Inflammatory macrophage (primary cell): Measurements from ENCODE around the gene NECAB2.
A peak's percentile ranks its signal among the peaks of the same experiment; 100 is the strongest.
"Not testable (repeated sequence)": the region's sequence is repeated elsewhere in the genome, so short reads cannot be mapped to it uniquely, and the experiment has no call there.

Source experiments
- DNase-seq, 2 donors: peaks; one replicate each; pipeline ENCODE4 v3.0.0-alpha.2; 2020 to 2022

The NECAB2 gene

GRCh38 chr16:83936581-83937165 is 31.4 kb upstream of the NECAB2 start:
- no peak for DNase-seq

- DNase-seq, result no peak
Observed at GRCh38 chr16:83937267-83937666, 30.8 kb upstream of the NECAB2 start.

DNA sequence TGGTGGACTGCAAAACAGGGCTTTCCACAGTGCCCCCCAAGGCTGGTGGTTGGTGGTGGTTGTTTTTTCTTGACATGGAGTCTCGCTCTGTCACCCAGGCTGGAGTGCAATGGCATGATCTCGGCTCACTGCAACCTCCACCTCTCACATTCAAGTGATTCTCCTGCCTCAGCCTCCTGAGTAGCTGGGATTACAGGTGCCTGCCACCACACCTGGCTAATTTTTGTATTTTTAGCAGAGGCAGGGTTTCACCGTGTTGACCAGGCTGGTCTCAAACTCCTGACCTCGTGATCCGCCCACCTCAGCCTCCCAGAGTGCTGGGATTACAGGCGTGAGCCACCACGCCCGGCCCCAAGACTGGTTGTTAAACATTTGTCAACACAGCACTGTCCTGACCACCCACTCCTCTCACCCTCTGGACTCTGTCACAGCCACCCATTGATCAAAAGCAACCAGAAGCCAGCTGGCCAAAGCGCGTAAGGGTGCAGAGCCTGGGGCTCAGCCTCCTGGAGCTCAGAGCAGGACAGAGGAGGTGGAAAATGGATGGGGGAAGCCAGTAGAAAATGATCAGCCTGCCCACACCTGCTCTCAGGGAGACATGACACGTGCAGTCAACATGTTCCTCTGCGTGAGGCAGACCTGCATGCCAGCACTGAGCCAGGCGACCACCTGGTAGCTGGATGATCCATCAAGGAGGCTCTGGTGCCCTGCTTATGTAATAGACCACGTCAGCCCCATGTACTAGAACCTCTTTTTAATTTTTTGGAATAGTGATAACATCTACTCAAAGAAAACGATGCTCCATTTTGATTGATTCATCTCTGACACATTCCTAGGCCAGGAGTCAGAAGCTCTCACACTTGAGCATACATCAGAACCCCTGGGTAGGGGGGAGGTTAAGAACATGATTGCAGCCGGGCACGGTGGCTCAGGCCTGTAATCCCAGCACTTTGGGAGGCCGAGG is 29.8 kb upstream of the NECAB2 start:
- DNase-seq, result no peak

DNA sequence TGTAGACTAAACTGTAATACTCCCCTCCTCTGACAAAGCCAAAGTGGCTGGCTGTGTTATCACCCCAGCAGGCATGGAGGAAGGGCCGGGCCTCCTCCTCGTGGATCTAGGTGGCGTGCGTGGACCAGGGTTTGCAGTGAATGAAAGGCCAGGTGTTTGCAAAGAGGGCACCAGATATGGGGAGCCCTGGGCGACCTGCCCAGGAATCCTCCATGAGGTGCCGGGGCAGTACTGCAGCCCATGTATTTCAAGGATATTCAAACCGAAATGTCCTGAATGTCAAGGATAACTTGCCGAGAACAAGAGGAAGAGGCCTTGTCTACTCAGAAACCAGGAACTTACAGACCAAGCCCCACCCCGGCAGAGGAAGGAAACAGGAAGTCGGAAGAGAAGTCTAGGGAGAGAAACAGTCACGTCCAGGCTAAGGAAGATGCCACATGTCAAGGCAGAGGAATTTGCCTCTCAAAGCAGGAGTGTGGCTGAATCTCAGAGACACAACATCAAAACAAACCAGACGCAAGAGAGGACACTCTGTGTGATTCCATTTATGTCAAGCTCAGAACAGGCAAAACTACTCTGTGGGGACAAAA is 28.7 kb upstream of the NECAB2 start:
- DNase-seq, result peak; percentile 78 to 79

GRCh38 chr16:83940119-83940518 is 27.9 kb upstream of the NECAB2 start:
- DNase-seq, result no peak

GRCh38 chr16:83940630-83941378 is 27.2 kb upstream of the NECAB2 start:
- no peak for DNase-seq

DNA sequence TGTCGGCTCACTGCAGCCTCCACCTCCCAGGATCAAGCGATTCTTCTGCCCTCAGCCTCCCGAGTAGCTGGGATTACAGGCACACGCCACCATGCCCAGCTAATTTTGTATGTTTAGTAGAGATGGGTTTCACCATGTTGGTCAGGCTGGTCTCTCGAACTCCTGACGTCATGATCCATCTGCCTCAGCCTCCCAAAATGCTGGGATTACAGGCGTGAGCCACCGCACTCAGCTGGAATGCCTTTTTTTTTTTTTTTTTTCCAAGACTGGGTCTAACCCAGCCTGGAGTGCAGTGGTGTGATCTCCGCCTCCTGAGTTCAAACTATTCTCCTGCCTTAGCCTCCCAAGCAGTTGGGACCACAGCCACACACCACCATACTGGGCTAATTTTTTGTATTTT is 26.5 kb upstream of the NECAB2 start:
- not testable (repeated sequence) for DNase-seq

DNA sequence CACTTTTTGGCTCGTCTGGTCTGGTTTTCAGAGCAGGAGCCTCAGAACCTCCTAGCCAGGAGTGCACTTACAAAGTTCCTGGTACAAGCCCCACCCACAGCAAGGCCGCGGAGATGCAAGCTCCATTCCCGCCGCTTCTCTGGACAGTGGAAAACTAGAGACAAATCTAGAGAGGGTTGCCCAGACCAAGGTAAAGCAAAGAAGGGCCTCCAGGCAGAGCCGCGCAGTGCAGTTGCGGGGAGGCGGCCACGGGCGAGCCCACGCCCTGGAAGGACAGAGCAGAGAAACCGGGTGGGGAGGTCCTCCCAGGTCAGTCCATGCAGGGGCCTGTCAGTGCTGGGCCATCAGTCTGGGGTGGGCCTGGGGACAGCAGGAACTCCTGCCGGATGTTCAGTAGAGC is 26.0 kb upstream of the NECAB2 start:
- DNase-seq, result no peak

DNA sequence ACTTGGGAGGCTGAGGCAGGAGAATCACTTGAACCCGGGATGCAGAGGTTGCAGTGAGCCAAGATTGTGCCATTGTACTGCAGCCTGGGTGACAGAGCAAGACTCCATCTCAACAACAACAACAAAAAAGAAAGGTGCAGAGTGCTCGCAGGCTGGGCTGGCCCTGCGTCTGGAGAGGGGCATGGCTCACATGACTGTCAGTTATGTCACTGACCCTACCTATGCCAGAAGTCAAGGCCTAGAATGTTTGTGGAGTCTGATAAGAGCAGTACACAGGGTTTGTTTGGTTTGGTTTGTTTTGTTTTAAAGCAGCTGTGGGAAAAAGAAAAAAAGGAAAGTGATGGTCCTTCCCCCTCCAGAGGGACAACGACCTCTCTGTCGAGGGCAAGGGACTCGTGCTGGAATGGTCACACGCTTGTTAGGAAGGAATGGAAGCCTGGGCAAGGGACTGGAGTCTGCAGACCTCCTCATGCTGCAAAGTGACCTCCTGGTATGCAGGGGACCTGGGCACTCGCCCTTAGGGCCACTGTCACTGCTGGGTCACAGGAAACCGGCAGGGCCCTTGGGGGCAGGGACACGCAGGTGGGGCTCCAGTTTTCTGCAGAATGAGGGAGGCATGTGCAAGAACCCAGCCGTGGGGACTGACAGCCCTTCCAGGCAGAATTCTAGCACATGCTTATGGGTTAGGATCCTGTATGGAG is 25.1 kb upstream of the NECAB2 start:
- DNase-seq, result no peak

DNA sequence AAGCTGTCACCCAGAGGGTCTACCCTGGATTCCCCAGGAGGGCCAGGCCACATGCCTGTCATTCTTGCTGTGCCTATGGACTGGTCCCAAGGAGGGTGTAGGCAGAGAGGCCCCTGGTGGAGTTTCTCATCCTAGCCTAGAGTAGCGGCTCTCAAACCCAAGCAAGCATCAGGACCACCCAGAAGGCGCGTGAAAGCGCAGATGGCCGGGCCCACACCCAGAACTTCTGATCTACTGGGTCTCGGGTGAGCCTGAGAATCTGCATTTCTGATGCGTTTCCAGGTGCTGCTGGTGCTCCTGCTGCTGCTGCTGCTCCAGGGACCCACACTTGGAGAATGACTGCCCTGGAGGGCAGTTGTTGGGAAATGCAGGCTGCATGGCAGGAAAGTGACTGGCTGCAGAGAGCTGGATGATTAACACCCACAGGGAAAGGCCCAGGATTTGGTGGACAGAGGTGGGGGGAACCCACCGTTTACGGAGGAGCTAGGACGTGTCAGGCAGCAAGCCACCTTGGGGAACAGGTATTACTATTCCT is 24.5 kb upstream of the NECAB2 start:
- DNase-seq, result no peak

- DNase-seq, result no peak
Observed at GRCh38 chr16:83945587-83945986, 22.5 kb upstream of the NECAB2 start.

DNA sequence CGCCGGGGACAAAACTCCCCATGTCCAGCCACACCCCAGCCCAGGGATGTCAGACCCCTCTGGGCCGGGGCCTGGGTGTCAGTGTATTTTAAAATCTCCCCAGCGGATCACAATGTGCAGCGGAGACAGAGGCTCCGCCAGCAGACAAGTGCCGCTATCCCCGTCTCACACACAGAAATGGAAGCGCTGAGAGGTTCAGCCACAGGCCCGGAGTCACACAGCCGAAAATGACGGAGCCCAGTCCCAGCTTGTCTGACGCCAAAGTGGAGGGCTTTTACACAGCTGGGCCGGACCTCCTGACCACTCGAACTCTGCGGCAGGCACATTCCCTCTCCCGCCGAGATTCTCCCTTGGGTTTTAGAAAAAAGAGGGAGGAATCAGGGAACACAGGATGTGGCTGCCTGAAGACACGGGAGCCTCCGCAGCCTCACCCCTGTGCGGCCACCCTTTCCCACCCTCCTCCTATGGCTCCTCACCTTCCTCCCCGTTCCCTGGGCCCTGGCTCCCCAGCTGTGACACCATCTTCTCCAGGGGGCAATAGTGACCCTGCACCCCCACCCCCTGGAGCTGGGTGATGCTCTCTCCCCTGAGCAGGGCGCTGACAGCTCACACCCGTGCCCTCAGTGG is 21.8 kb upstream of the NECAB2 start:
- DNase-seq, result no peak

GRCh38 chr16:83946781-83947566 is 21.1 kb upstream of the NECAB2 start:
- no peak for DNase-seq

GRCh38 chr16:83947642-83948234 is 20.3 kb upstream of the NECAB2 start:
- no peak for DNase-seq

- DNase-seq, result no peak
Observed at GRCh38 chr16:83948914-83949723, 18.9 kb upstream of the NECAB2 start.

DNA sequence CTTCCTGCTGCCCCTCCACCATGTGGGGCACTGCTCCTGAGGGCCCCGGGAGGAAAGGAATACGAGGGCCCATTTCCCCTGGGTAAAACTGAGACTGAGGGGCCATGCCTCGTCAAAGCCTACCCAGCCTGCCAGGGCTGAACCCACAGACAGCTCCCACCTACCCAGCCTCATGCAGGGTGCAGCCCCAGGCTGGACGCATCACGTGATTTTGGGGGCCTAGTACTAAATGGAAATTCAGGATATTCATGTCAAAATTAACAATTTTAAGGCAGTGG is 18.4 kb upstream of the NECAB2 start:
- no peak for DNase-seq

GRCh38 chr16:83950862-83951399 is 17.1 kb upstream of the NECAB2 start:
- DNase-seq, result not testable (repeated sequence)

- no peak for DNase-seq
Observed at GRCh38 chr16:83951544-83951943, 16.5 kb upstream of the NECAB2 start.

- peak in 1 of 2 donors; percentile 7 for DNase-seq
Observed at GRCh38 chr16:83952587-83952939, 15.5 kb upstream of the NECAB2 start.
